Panc1 (cell line): ENCODE results near the gene ANO6. TPM values are rescaled to one million over a fixed set of nuclear protein-coding genes. Genes with fewer than 3 reads are reported as not detected.

Source experiments
- ATAC-seq: fragments of 200-7000 bp; cut with Tn5 transposase; 2 replicates; pipeline ENCODE4 v1.9.1; 2020; ENCODE audit warnings: mild to moderate bottlenecking, moderate library complexity
- BruUV-seq: library from RNA; stranded (reverse); fragments of 400-500 nt; replicated peaks from 2 replicates; lab custom pipeline; 2021; lab: Mats Ljungman, UMichigan
- CTCF ChIA-PET: fragments of 300-600 bp; sonication (Branson Sonifier 250); formaldehyde crosslinking; loops from one replicate; lab custom pipeline; 2022; ENCODE audit warnings: antibody characterized with exemption; lab: Charles Lee
- POLR2A ChIA-PET: fragments of 300-600 bp; sonication (Branson Sonifier 250); formaldehyde crosslinking; loops from one replicate; lab custom pipeline; 2022; ENCODE audit warnings: antibody characterized with exemption; lab: Charles Lee
- DNase-seq: peaks from one replicate; pipeline ENCODE4 v3.0.0-alpha.2; 2010; ENCODE audit warnings: low read depth, low spot score
- H3K27ac ChIP-seq: 2 replicates; pipeline ENCODE4 v1.5.1; 2011; ENCODE audit warnings: mild to moderate bottlenecking, low read length, inconsistent platforms
- H3K27me3 ChIP-seq: fragments of 200-500 bp; sonication (Bioruptor generic); 2 replicates; pipeline ENCODE4 v1.6.0; 2014; ENCODE audit warnings: low read length, inconsistent platforms; ENCODE audit not compliant: control insufficient read depth, insufficient read depth
- H3K36me3 ChIP-seq: fragments of 200-500 bp; sonication (Bioruptor generic); 2 replicates; pipeline ENCODE4 v1.5.1; 2014; ENCODE audit warnings: inconsistent platforms, mild to moderate bottlenecking, low read length, moderate library complexity; ENCODE audit not compliant: control insufficient read depth, insufficient read depth
- H3K4me1 ChIP-seq: 2 replicates; pipeline ENCODE4 v1.5.1; 2011; ENCODE audit warnings: inconsistent platforms, mild to moderate bottlenecking, low read length, moderate library complexity; ENCODE audit not compliant: control insufficient read depth, insufficient read depth
- H3K4me3 ChIP-seq, 2 experiments: 2 replicates each; pipeline ENCODE4 v1.5.1; 2011 to 2012; ENCODE audit warnings: low read depth in 2 of 2, low read length in 2 of 2, mild to moderate bottlenecking in 2 of 2, inconsistent platforms in 1 of 2, moderate library complexity in 1 of 2
- H3K9me3 ChIP-seq: fragments of 200-500 bp; sonication (Bioruptor generic); 2 replicates; pipeline ENCODE4 v1.5.1; 2014; ENCODE audit warnings: low read depth, mild to moderate bottlenecking, inconsistent platforms, low read length, moderate library complexity; ENCODE audit not compliant: control insufficient read depth, insufficient read depth
- CTCF ChIP-seq: fragments of 450-650 bp; IDR thresholded peaks from 2 replicates; pipeline ENCODE4 v1.5.1; 2017; ENCODE audit warnings: mild to moderate bottlenecking
- POLR2AphosphoS5 ChIP-seq: IDR thresholded peaks from 2 replicates; pipeline ENCODE4 v1.6.1; 2012; ENCODE audit warnings: mild to moderate bottlenecking, low read depth, low read length, moderate library complexity
- SIN3A ChIP-seq: IDR thresholded peaks from 2 replicates; pipeline ENCODE4 v1.6.1; 2012; ENCODE audit warnings: low read depth, mild to moderate bottlenecking, low read length, moderate library complexity, borderline replicate concordance; ENCODE audit not compliant: insufficient read depth
- TCF7L2 ChIP-seq: IDR thresholded peaks from 2 replicates; pipeline ENCODE4 v1.6.1; 2011; ENCODE audit warnings: mild to moderate bottlenecking, low read depth, low read length, inconsistent platforms
- in situ Hi-C: cut with HindIII; loops from 2 replicates; pipeline ENCODE4 v1.10.0; 2016; ENCODE audit warnings: low sequenced_read_pairs, low pct_unique_long_range_greater_than_20kb
- intact Hi-C: fragments of 100-400 bp; cut with micrococcal nuclease; formaldehyde crosslinking; loops from one replicate; pipeline ENCODE4 v1.10.0; 2022; ENCODE audit not compliant: unreplicated experiment
- total RNA-seq: library from RNA; stranded (reverse); gene quantifications from one replicate; pipeline ENCODE4 v1.2.1, GENCODE V29; 2021; ENCODE audit not compliant: unreplicated experiment
- TF ChIP-seq, protein P1 (sequence below), 2 experiments: IDR thresholded peaks; 2 replicates each; pipeline ENCODE4 v1.6.1; 2011 to 2012; ENCODE audit warnings: low read depth in 2 of 2, control low read depth in 1 of 2, low read length in 1 of 2, mild to moderate bottlenecking in 1 of 2, moderate library complexity in 1 of 2; ENCODE audit not compliant: insufficient read depth in 1 of 2

The ANO6 gene
- total RNA-seq, 1 experiment from 2014 or later = 120 TPM

DNA sequence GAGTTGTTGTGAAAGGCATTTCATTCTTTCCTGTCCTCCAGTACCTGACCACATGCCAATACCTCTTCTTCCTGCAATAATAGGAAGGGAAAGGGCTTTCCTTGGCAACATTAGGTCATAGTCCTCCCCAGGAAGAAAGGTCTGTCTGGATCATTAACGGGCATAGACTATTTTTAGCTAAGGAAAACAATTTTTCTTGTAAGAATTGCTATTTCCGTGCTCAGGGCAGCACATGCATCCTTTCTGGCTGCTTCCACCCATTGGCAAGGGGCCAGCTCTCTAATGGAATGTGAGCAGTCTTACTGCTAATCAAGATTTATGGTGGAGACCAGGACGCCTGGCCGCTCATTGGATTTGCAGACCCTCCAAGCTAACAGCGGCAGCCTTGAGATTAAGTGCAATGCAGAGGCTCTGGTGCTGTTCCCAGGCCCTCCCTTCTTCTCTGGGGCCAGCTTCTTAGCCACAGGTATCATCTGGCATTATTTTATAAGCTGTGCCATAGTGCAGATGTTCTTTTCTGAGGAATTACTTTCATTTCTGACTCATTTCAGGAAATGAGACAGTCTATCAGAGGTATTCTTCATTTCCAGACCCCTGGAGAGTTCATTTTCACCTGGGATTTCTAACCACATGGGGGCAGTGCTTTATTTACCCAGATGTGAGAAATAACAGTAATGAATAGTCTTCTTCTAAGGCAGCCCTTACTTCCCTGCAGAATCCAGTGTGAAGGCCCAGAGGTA, 52.9 kb downstream of the ANO6 start:
- H3K36me3 ChIP-seq = no peaks in the 10 kb centered on the region
- H3K27ac ChIP-seq = peak overlapping the region; percentile 81
- TF ChIP-seq CTCF (peak; percentile 69), POLR2AphosphoS5 (peak; percentile 23; the same call in 1 of the 2 replicates)
- TF ChIP-seq, protein P1, sequence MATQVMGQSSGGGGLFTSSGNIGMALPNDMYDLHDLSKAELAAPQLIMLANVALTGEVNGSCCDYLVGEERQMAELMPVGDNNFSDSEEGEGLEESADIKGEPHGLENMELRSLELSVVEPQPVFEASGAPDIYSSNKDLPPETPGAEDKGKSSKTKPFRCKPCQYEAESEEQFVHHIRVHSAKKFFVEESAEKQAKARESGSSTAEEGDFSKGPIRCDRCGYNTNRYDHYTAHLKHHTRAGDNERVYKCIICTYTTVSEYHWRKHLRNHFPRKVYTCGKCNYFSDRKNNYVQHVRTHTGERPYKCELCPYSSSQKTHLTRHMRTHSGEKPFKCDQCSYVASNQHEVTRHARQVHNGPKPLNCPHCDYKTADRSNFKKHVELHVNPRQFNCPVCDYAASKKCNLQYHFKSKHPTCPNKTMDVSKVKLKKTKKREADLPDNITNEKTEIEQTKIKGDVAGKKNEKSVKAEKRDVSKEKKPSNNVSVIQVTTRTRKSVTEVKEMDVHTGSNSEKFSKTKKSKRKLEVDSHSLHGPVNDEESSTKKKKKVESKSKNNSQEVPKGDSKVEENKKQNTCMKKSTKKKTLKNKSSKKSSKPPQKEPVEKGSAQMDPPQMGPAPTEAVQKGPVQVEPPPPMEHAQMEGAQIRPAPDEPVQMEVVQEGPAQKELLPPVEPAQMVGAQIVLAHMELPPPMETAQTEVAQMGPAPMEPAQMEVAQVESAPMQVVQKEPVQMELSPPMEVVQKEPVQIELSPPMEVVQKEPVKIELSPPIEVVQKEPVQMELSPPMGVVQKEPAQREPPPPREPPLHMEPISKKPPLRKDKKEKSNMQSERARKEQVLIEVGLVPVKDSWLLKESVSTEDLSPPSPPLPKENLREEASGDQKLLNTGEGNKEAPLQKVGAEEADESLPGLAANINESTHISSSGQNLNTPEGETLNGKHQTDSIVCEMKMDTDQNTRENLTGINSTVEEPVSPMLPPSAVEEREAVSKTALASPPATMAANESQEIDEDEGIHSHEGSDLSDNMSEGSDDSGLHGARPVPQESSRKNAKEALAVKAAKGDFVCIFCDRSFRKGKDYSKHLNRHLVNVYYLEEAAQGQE (IDR thresholded peaks at IDR 0.05; ENCODE audit: insufficient read depth in 1 of 2, low read depth in 2 of 2, low read length in 1 of 2) = no peak
- H3K4me3 ChIP-seq = no peak overlapping the region
- ATAC-seq (peak; percentile 66), DNase-seq (no peak)
- H3K4me1 ChIP-seq = peaks cover 42% of the 10 kb centered on the region
- BruUV-seq = no TSS peak
- intact Hi-C loops = no loop called here
- no peaks in the 10 kb centered on the region for H3K27me3 ChIP-seq
- ChIA-PET CTCF (interaction anchor here (0.5 to 0.8 kb wide), 2 partner anchors 9 to 84 kb away, joined by 3 read pairs; no protein-coding TSS in a partner anchor), POLR2A (interaction anchor here (0.6 kb wide), 1 partner anchor 10 kb away, joined by 4 read pairs; no protein-coding TSS in a partner anchor)
- H3K9me3 ChIP-seq = no peaks in the 10 kb centered on the region
- in situ Hi-C loops = no loop called here

DNA sequence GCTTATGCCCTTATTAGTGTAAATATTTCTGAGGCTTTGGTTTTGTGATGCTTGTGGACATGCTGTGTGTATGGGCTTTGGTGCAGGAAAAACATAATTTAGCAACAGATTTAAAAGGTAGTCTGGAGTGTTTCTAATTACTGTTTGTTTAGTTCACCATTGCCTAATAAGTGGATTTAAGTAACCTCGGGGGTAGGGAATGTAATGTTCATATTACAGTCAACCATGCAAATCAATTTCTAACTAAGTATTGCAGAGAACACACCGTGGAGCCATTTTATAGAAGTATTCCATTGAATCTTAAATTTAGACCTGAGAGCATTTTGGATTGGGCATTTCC, 53.5 kb downstream of the ANO6 start:
- Histone ChIP-seq H3K27ac (peak overlapping the region; percentile 81), H3K9me3 (no peaks in the 10 kb centered on the region), H3K4me1 (peaks cover 39% of the 10 kb centered on the region), H3K27me3 (no peaks in the 10 kb centered on the region), H3K4me3 (no peak overlapping the region), H3K36me3 (no peaks in the 10 kb centered on the region)
- DNase-seq = no peak
- no peak for ATAC-seq
- no TSS peak for BruUV-seq
- in situ Hi-C loops = no loop called here
- CTCF ChIA-PET = no interaction called here
- intact Hi-C loops = no loop called here
- POLR2A ChIA-PET = no interaction called here
- TF ChIP-seq CTCF (peak; percentile 30), TCF7L2 (no peak), POLR2AphosphoS5 (no peak), SIN3A (no peak)
- TF ChIP-seq, protein P1 (IDR thresholded peaks at IDR 0.05; ENCODE audit: insufficient read depth in 1 of 2, low read depth in 2 of 2, low read length in 1 of 2) = no peak
